Kidney capillary endothelial cell (primary cell): ENCODE data around the gene PCBP3.
A peak's percentile ranks its signal among the peaks of the same experiment; 100 is the strongest.
"Not testable (repeated sequence)": the region's sequence is repeated elsewhere in the genome, so short reads cannot be mapped to it uniquely, and the experiment has no call there.

ENCODE experiments used
- DNase-seq: peaks from one replicate; pipeline ENCODE4 v3.0.0-alpha.2; 2018; ENCODE audit warnings: low spot score

The PCBP3 gene

GRCh38 chr21:45875416-45875760, 231.9 kb downstream of the PCBP3 start:
- DNase-seq, result no peak

DNA sequence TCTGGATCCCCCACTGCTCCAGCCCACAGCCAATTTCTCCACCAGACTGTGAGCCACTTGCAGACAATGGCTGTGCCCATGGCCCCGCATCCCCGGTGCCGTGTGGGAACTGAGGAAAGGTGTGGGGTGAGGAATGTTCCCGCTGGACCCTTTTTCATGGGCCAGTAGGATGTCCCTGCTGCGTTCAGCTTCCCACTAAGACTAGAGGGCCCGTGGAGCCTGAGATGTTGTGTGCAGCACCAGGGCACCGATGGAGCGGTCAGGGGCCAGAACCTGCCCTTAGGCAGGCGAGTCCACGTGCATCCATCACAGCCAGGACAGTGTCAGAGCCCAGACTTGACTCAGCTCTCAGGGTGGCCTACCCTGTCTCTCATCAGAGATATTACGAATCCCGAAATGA, 232.4 kb downstream of the PCBP3 start:
- no peak for DNase-seq

GRCh38 chr21:45876381-45877170, 233.1 kb downstream of the PCBP3 start:
- peak; percentile 32 for DNase-seq

DNA sequence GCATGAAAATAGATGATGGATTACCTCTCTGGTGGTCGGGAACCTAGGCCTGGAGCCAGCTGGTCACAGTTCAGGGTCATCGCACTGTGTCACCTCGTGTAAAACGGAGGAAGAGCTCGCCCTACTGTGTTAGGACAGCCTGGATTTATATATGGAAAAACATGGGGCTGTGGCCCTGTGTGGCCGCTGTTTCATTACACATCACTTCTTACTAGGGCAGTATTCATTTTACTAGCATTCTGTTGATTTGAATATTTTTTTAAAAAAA, 233.6 kb downstream of the PCBP3 start:
- no peak for DNase-seq

DNA sequence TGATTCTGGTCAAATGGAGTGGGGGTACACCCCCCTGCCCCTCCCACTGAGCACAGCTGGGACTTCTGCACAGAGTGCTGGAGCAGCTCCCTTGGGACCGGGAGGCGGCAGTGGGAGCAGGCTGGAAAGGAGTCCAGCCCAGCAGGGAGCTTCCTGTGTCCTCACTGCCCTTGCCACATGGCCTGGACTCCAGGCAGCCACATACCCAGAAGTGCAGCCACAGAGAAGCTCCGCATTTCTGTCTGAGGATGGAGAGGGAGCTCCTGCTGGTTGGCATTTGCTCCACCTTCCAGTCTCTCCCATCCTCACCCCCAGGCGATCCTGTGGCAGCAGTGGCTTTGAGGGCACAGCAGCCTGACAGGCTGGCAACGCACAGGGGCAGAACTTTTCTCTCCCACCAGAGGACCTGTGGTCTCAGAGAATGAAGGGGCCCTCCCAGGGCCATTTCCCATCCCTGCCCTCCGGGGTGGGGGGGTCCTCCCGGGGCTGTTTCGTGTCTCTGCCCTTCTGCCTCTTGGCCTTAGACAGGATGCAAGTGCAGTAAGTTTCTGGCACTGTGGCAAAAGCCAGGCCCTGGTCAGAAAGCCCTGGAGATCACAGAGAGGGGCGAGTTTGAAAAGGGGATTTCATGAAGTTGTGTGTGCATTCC, 234.4 kb downstream of the PCBP3 start:
- DNase-seq, result no peak

DNA sequence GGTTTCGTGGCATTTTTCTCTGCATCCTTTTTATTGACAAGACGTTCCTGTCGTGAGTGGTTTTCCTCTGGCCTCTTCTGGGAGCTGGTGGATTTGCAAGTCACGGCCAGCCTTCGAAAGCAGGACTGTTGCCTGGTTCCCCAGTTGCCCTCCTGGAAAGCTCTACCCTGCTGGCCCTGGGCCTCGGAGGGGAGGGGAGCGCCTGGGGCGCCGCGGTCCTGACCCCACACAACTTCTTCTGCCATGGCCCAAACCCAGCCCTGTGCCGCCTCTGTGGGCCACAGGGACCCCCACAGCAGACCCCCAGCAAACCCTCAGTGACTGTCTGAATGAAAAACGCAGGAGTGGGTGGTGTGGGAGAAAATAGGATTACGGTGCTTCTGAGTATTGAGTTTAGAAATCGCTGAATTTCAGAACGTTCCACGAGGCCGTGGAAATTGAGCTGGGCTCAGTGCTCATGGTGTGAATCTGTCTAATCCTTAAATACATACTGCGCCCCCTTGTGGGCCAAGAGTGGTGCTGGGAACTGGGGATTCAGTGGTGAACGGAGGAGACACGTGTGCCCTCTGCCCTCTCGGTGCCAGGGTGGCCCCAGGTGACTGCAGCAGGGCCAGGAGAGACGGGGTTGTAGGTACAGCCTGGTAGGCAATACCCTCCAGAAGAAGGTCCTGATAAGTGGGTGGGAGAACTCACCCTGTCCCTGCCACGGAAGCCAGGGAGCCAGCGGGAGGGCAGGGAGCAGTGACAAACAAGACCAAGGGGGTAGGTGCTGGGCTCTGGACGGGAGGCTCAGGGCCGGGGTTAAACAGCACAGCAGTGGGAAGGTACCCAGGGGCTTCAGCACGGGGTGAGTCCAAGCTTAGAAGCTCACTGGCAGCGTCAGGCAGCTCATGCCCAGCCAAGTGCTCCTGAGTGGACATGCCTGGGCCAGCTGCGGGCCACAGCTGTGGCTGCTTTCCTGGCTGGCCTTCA, 236.9 kb downstream of the PCBP3 start:
- peak; percentile 64 for DNase-seq

- no peak for DNase-seq
These were observed 239.1 kb downstream of the PCBP3 start for GRCh38 chr21:45882645-45883044.

DNA sequence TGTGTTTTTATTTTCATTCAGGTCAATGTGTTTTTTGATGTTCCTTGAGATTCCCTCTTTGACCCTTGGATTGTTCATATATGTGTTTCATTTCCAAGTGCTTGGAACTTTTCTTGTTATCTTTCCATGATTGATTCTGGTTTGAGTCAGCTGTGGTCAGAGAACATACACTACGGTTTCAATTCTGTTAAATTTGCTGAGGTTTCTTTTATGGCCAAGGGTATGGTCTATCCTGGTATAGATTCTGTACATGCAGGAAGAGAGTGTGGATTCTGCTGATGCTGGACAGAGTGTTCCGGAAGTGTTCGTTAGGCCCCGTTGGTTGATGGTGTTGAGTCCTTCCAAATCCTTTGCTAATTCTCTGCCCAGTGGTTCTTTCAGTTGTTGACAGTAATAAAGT, 239.6 kb downstream of the PCBP3 start:
- no peak for DNase-seq

DNA sequence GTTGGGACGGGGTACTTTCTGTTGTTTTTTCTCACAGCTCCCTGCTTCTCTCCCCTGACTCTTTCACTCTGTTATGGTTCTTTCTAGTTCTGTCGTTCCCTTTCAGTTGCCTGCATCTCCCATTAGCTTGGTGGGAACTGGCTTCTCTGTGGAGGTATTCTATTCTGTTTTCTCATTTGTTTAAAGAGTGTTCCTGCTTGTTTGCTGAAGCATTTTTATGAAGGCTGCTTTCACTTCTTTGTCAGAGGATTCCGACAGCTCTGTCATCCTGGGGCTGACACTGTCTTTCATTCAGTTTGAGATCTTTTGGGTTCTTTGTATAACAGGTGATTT, 242.0 kb downstream of the PCBP3 start:
- DNase-seq, result no peak

DNA sequence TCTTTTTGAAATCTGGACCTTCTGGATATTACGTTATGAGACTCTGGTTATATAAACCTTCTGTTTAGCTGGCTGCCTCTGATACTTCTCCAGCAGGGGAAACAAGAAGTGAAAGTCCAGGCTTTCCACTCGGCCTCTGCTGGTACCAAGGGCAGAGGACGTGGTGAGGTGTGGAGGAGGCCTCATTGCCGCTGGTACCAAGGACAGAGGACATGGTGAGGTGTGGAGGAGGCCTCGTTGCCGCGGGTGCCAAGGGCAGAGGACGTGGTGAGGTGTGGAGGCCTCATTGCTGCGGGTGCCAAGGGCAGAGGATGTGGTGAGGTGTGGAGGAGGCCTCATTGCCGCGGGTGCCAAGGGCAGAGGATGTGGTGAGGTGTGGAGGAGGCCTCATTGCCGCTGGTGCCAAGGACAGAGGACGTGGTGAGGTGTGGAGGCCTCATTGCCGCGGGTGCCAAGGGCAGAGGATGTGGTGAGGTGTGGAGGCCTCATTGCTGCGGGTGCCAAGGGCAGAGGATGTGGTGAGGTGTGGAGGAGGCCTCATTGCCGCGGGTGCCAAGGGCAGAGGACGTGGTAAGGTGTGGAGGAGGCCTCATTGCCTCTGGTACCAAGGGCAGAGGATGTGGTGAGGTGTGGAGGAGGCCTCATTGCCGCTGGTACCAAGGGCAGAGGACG, 242.5 kb downstream of the PCBP3 start:
- DNase-seq, result not testable (repeated sequence)

- no peak for DNase-seq
These were observed 243.1 kb downstream of the PCBP3 start for GRCh38 chr21:45886610-45887026.

- DNase-seq, result no peak
These were observed 243.6 kb downstream of the PCBP3 start for GRCh38 chr21:45887120-45887611.

- no peak for DNase-seq
These were observed 244.3 kb downstream of the PCBP3 start for GRCh38 chr21:45887788-45888187.

DNA sequence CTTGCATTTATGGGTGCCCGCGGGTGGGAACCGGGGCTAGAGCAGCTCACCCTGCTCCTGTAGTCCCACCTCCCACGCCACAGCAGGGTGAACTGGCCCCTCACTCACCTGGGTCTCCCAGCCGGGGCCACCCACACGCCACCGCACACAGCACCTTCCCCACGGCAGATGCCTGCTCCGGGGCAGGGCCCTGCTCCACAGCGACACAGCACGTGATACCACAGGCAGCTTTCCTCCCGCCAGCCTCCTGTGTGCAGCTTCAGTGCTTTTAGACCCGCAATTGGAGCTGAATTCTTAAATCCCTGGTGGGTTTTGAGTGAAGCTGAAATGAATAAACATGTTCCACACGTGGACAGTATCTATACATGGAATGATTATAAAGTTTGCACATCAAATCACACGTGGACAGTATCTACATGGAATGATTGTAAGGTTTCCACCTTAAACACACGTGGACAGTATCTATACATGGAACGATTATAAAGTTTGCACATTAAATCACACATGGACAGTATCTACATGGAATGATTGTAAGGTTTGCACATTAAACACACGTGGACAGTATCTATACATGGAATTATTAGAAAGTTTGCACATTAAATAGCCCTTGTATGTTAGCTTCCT, 245.0 kb downstream of the PCBP3 start:
- DNase-seq, result no peak

DNA sequence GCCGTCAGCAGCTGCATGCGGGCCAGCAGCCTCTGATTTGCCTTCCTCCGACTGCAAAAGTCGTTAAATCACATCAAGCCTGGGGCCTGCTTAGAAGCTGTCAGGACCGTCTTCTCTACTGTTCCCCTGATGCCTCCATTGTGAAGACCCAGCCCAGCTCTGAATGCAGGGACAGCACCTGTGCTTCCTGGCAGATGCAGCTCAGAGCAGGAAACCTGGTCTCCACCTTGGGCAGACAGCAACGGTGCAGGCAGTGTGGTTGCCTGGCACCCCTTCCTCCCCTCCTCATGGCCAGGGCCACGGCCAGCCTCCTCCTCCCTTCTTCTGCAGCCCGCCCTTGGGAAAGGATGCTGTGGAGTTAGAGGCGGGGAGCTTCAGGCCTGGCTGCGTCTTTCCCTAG, 245.7 kb downstream of the PCBP3 start:
- no peak for DNase-seq

DNA sequence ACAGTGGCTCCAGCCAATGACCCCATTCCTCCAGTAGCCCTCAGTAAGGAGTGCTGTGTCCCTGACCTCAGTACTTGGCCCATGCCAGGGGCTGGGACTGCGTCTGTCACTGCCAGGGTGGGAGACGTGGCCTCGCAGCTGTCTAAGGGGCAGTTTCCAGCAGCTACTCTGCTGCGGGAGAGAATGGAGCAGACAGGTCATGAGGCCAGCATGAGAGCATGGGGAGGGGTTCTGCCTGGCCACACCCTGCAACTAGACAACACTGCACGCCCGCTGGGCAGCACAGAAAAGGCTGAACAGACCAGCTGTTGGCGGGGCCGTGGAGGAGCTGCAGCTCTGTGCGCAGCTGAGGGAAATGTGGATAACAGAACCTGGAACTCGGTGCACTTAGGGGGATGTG, 246.4 kb downstream of the PCBP3 start:
- DNase-seq, result no peak

DNA sequence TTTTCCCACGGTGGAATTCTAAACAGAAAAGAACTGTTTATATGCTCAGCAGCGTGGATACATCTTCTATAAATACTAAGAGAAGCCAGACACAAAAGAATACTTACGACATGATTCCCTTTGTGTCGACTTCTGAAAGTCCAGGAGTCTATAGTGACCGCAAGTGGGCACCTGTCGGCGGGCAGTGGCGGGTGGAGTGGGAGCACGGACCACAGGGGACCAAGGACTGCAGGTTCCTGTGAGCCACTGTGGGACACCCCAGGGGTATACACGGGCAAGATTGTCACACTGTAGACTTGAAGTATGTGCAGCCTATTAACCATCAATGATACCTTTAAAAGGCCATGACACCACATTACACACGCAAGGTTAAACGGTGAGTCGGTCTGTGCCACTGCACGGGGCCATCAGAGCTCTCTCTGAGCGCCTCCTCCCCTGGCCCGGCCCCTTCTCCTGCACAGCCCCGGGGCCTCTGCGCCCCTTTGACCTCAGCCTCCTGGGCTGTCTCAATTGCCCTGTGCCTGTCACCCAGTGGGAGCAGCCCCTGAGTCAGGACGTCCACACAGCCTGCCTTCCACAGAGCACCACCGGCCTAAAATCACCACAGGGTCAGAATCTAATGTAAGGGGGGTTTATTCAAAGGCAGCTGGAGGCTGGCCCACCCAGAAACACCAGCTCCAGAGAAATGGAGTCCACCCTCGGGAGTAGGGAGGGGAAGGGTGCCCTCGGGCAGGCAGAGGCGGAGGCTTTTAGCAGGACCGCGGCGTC, 248.0 kb downstream of the PCBP3 start:
- DNase-seq, result no peak

- no peak for DNase-seq
These were observed 248.8 kb downstream of the PCBP3 start for GRCh38 chr21:45892156-45892915.

GRCh38 chr21:45892916-45893739, 249.6 kb downstream of the PCBP3 start:
- DNase-seq, result no peak
